Measurements from ENCODE around the gene TRMT11. TPM values are rescaled to one million over a fixed set of nuclear protein-coding genes. Genes with fewer than 3 reads are reported as not detected.

TRMT11 gene
- total and polyA plus RNA-seq, 2 of the 8 experiments (the other 6 are each of a cell fraction or from before 2014, with no cell fraction given) = 19.7 to 32.4 TPM

GRCh38 chr6:126050795-126051194 lies 64.5 kb downstream of the TRMT11 start (continued):
- no peak for TF ChIP-seq EGR1 (IDR thresholded peaks at IDR 0.05; ENCODE audit: borderline replicate concordance, low read depth, low read length)
